Measurements from ENCODE around the gene KCNH3. TPM values are rescaled to one million over a fixed set of nuclear protein-coding genes. Genes with fewer than 3 reads are reported as not detected.

The KCNH3 gene
- total and polyA plus RNA-seq, 2 of the 4 experiments (the other 2 are of a cell fraction), result 0.10 TPM; not detected in 1

GRCh38 chr12:49525942-49526341, 12.9 kb upstream of the KCNH3 start:
- in situ Hi-C loops (cut with MboI; ENCODE audit: low sequenced_read_pairs), result no loop called here

More at GRCh38 chr12:49525942-49526341, 12.9 kb upstream of the KCNH3 start:
- no peak overlapping the region for H2BK15ac ChIP-seq (ENCODE audit: low read depth, low read length)
- H3K23ac ChIP-seq (ENCODE audit: low read depth, low read length), result no peak overlapping the region
- H3K36me3 ChIP-seq (ENCODE audit: control insufficient read depth, insufficient read depth, low read length), result peaks cover 34% of the 10 kb centered on the region
- no peaks in the 10 kb centered on the region for H4K20me1 ChIP-seq (ENCODE audit: insufficient read depth, low read length)
- intact Hi-C loops (cut with micrococcal nuclease) (no loop called here), dilution Hi-C loops (cut with HindIII; ENCODE audit: low sequenced_read_pairs, unreplicated experiment) (no loop called here)
- no peak overlapping the region for H2AK5ac ChIP-seq (ENCODE audit: low read depth, low read length)
- ChIA-PET CTCF (interaction anchor here (1.2 to 1.4 kb wide), 2 partner anchors 159 to 168 kb away, joined by 3 read pairs; no protein-coding TSS in a partner anchor), POLR2A (ENCODE audit: unreplicated experiment) (no interaction called here)
- no peaks in the 10 kb centered on the region for H3K27me3 ChIP-seq (ENCODE audit: control insufficient read depth, insufficient read depth, low read length)
- no peak overlapping the region for H4K91ac ChIP-seq (ENCODE audit: insufficient read depth, low read depth, low read length)
- no peak overlapping the region for H3K14ac ChIP-seq (replicated peaks; ENCODE audit: low read depth, low read length)
- H3K56ac ChIP-seq (ENCODE audit: extremely low read depth, insufficient read depth, low read length), result no peak overlapping the region
- H3K79me1 ChIP-seq (ENCODE audit: low read depth in 1 of 2, low read length in 2 of 2), result no peaks in the 10 kb centered on the region
- H2AK9ac ChIP-seq (replicated peaks; ENCODE audit: low read depth, low read length, poor library complexity), result no peak overlapping the region
- H3K9ac ChIP-seq (ENCODE audit: low read depth, low read length), result no peak overlapping the region
- no peak overlapping the region for H3K4me3 ChIP-seq (ENCODE audit: insufficient read depth, low read depth, low read length)
- 0 out of 2 replicates have a peak, but pooled peaks cover 2% of the 10 kb centered on the region for H3K9me1 ChIP-seq (ENCODE audit: insufficient read depth, low read length)
- no peak overlapping the region for H2AFZ ChIP-seq (replicated peaks; ENCODE audit: low read length, poor library complexity)
- H4K5ac ChIP-seq (ENCODE audit: low read depth, low read length), result no peak overlapping the region
- no peak overlapping the region for H2BK20ac ChIP-seq (ENCODE audit: low read depth, low read length)
- no peak overlapping the region for H2BK120ac ChIP-seq (ENCODE audit: low read depth, low read length)
- H3K27ac ChIP-seq (ENCODE audit: insufficient read depth, low read length), result no peak overlapping the region
- no peaks in the 10 kb centered on the region for H3K4me1 ChIP-seq (ENCODE audit: control insufficient read depth, insufficient read depth, low read length)
- no peak overlapping the region for H3K4me2 ChIP-seq (ENCODE audit: low read depth, low read length)
- DNase-seq (no peak), ATAC-seq (ENCODE audit: low read depth) (no peak)
- H4K8ac ChIP-seq (ENCODE audit: low read depth in 2 of 2, low read length in 2 of 2), result no peak overlapping the region
- no peak overlapping the region for H3K18ac ChIP-seq (ENCODE audit: low read depth, low read length)
- BruUV-seq (replicated peaks), result no TSS peak
- H2BK5ac ChIP-seq (ENCODE audit: low read depth, low read length, poor library complexity, severe bottlenecking), result no peak overlapping the region
- H3K9me3 ChIP-seq (ENCODE audit: control insufficient read depth, insufficient read depth, low read length), result no peaks in the 10 kb centered on the region
- H3K4ac ChIP-seq (ENCODE audit: low read depth, low read length), result no peak overlapping the region
- 100% methylated on average over 5 of the region's 7 CpGs; no CpG with 5 or more reads in 1 of the 2 experiments for WGBS, 2 experiments (ENCODE audit: extremely low coverage in 2 of 2, insufficient read length in 1 of 2)
- TF ChIP-seq CHD1 (IDR thresholded peaks at IDR 0.05; ENCODE audit: low read depth, low read length), result no peak
- TF ChIP-seq POLR2A (IDR thresholded peaks at IDR 0.05; ENCODE audit: low read depth, low read length), result no peak
- no peak for TF ChIP-seq FOS (IDR thresholded peaks at IDR 0.05; ENCODE audit: low read depth, low read length)
- TF ChIP-seq BHLHE40 (IDR thresholded peaks at IDR 0.05; ENCODE audit: low read depth, low read length), result no peak
- no peak for TF ChIP-seq MAZ (IDR thresholded peaks at IDR 0.05; ENCODE audit: borderline replicate concordance, low read depth, low read length)
- no peak for TF ChIP-seq RFX5 (IDR thresholded peaks at IDR 0.05; ENCODE audit: low read depth, low read length)
- no peak for TF ChIP-seq ELK1 (IDR thresholded peaks at IDR 0.05; ENCODE audit: borderline replicate concordance, low read depth, low read length)
- TF ChIP-seq SMC3 (IDR thresholded peaks at IDR 0.05; ENCODE audit: low read depth, low read length), result no peak
- no peak for TF ChIP-seq RCOR1 (IDR thresholded peaks at IDR 0.05; ENCODE audit: insufficient replicate concordance, low read length)
- TF ChIP-seq NFE2L2 (IDR thresholded peaks at IDR 0.05; ENCODE audit: low read depth, low read length), result no peak
- no peak for TF ChIP-seq CTCF (conservative IDR thresholded peaks at IDR 0.05; ENCODE audit: low read depth, low read length)
